GM18951 (cell line): Measurements from ENCODE around the gene MAPK14.

Experiments used
- POLR2A ChIP-seq: IDR thresholded peaks from 4 replicates; pipeline ENCODE4 v1.6.1; 2011; ENCODE audit warnings: mild to moderate bottlenecking; ENCODE audit not compliant: insufficient read length, insufficient read depth; ENCODE audit errors: extremely low read depth
- in situ Hi-C: fragments of 300-500 bp; cut with MboI; formaldehyde crosslinking; loops from one replicate; pipeline ENCODE4 v1.12.0; 2022; ENCODE audit warnings: low sequenced_read_pairs, mixed read lengths, inconsistent platforms; ENCODE audit not compliant: unreplicated experiment

Gene MAPK14

GRCh38 chr6:36094753-36095496 lies 67.3 kb downstream of the MAPK14 start:
- in situ Hi-C loops = loop anchor here (5.0 kb wide), 1 partner anchor 68 kb away; the partner anchor contains the start of gene MAPK14
- no peak for TF ChIP-seq POLR2A

GRCh38 chr6:36095497-36096391 lies 68.1 kb downstream of the MAPK14 start:
- in situ Hi-C loops = loop anchor here (5.0 kb wide), 1 partner anchor 68 kb away; the partner anchor contains the start of gene MAPK14
- no peak for TF ChIP-seq POLR2A

DNA sequence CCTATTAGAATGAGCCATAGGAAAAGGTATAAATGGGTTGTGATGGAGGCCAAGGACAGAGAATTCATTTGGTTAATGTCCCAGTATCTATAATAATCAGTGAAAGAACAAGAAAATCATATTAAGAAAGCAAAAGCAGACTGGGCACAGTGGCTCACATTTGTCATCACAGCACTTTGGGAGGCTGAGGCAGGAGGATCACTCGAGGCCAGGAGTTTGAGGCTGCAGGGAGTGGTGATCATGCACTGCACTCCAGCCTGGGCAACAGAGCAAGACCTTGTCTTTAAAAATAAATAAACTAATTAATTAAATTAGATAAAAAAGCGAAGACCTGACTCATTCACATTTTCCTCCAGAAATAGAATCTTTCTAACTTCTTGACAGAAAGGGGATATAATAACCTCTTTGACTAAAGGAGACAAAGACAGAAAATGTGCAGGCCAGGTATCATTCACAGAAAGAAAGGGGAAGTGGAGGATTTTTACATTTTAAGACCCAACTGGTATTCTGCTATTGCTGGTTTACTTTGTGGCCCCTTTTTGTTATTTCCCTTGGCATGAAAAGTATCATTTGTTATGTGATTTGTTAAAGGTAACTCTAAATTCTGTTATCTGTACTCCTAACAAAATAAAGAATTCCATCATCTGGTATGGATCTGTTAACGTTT lies 70.8 kb downstream of the MAPK14 start:
- in situ Hi-C loops = loop anchor here (5.0 kb wide), 1 partner anchor 71 kb away; the partner anchor contains the start of gene MAPK14
- no peak for TF ChIP-seq POLR2A

GRCh38 chr6:36098920-36099647 lies 71.5 kb downstream of the MAPK14 start:
- TF ChIP-seq POLR2A = no peak
- in situ Hi-C loops = loop anchor here (5.0 kb wide), 1 partner anchor 72 kb away; the partner anchor contains the start of gene MAPK14

DNA sequence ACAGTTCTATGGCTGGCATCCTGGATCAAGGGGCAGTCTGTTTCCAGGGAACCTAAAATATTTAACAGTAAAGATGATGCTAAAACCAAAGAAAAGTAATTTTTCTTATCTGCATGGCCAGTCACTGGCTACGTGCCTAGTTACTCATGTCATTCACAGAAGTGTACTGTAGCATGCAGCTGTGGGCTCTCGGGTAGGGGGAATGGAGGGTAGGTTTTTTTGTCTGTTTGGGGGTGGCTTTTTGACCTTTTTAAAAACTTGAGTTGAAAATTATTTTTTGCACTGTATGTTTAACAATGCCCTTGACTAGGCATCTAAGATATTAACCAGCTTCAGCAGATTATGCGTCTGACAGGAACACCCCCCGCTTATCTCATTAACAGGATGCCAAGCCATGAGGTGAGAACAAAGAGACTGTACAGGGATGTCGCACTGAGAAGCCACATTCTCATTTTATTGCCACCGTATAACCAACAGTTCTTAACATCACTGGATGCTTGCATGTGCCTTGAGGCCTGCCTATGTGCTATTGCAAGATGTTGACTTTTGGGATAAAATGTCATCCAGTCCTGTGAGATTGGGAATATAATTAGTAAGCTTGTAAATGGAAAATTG lies 72.4 kb downstream of the MAPK14 start:
- no peak for TF ChIP-seq POLR2A
- in situ Hi-C loops = loop anchor here (5.0 kb wide), 1 partner anchor 73 kb away; the partner anchor contains the start of gene MAPK14

GRCh38 chr6:36101691-36102090 lies 74.1 kb downstream of the MAPK14 start:
- no peak for TF ChIP-seq POLR2A
- in situ Hi-C loops = no loop called here

GRCh38 chr6:36102853-36103252 lies 75.2 kb downstream of the MAPK14 start:
- in situ Hi-C loops = no loop called here
- no peak for TF ChIP-seq POLR2A

DNA sequence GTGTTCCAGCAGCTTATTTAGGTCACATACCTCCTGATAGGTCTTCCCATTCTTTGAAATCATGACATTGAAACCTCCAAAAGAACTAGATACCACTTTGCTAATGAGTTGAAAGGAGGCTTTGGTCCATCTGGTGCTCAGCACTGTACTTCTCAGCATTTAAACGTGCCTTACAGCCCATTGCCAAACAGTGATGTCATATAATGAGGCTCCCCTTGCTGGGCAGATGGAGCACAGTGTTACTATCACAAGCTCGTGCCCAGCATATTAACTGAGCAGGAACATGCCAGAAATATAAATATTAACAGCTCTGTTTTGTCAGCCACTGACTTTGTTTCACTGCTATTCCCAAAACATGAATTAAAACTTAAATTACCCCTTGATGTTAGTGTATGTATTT lies 77.2 kb downstream of the MAPK14 start:
- TF ChIP-seq POLR2A = no peak
- in situ Hi-C loops = no loop called here

DNA sequence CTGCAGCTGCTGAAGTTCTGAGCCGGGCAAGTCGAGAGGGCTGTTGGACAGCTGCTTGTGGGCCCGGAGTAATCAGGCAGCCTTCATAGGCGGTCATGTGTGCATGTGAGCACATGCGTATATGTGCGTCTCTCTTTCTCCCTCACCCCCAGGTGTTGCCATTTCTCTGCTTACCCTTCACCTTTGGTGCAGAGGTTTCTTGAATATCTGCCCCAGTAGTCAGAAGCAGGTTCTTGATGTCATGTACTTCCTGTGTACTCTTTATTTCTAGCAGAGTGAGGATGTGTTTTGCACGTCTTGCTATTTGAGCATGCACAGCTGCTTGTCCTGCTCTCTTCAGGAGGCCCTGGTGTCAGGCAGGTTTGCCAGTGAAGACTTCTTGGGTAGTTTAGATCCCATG lies 81.5 kb downstream of the MAPK14 start:
- in situ Hi-C loops = no loop called here

DNA sequence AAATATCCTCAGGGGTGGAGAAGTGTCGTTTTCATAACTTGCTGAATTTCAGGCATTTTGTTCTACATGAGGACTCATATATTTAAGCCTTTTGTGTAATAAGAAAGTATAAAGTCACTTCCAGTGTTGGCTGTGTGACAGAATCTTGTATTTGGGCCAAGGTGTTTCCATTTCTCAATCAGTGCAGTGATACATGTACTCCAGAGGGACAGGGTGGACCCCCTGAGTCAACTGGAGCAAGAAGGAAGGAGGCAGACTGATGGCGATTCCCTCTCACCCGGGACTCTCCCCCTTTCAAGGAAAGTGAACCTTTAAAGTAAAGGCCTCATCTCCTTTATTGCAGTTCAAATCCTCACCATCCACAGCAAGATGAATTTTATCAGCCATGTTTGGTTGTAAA lies 82.4 kb downstream of the MAPK14 start:
- in situ Hi-C loops = no loop called here
- no peak for TF ChIP-seq POLR2A

More for the DNA sequence above, 81.5 kb downstream of the MAPK14 start:
- no peak for TF ChIP-seq POLR2A

DNA sequence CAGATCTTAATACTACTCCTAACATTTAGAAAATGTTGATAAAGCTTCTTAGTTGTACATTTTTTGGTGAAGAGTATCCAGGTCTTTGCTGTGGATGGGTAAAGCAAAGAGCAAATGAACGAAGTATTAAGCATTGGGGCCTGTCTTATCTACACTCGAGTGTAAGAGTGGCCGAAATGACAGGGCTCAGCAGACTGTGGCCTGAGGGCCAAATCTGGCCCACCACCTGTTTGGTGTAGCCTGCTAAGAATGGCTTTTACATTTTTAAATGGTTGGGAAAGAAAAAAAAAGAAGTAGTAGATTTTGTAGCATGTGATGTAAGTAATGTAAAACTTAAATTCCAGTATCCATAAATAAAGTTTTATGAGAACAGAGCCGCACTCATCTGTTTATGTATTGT lies 83.3 kb downstream of the MAPK14 start:
- in situ Hi-C loops = no loop called here
- no peak for TF ChIP-seq POLR2A

- no peak for TF ChIP-seq POLR2A
- in situ Hi-C loops = no loop called here
These were observed 83.9 kb downstream of the MAPK14 start for GRCh38 chr6:36111526-36111925.
